IMR-90 (cell line): Measurements from ENCODE around the gene RAB8A. TPM values are rescaled to one million over a fixed set of nuclear protein-coding genes. Genes with fewer than 3 reads are reported as not detected.

Experiments
- ATAC-seq: fragments of 200-7000 bp; cut with Tn5 transposase; 2 replicates; pipeline ENCODE4 v1.9.1; 2020; ENCODE audit warnings: low read depth, mild to moderate bottlenecking, moderate library complexity
- BruUV-seq: library from RNA; stranded (reverse); fragments of 400-500 nt; replicated peaks from 2 replicates; lab custom pipeline; 2021; lab: Mats Ljungman, UMichigan
- CTCF ChIA-PET: fragments of 300-600 bp; formaldehyde crosslinking; extraction: SDS; loops from one replicate; lab custom pipeline; 2021; ENCODE audit warnings: antibody characterized with exemption; lab: Yijun Ruan, JAX
- POLR2A ChIA-PET: fragments of 300-600 bp; sonication (Branson Sonifier 250); formaldehyde crosslinking; loops from one replicate; lab custom pipeline; 2022; ENCODE audit warnings: antibody characterized with exemption; ENCODE audit not compliant: unreplicated experiment; lab: Charles Lee
- DNase-seq: peaks from one replicate; pipeline ENCODE4 v3.0.0; 2013
- H2AFZ ChIP-seq: replicated peaks from 2 replicates; pipeline ENCODE3; 2013; ENCODE audit warnings: low read length, mild to moderate bottlenecking; ENCODE audit not compliant: poor library complexity
- H2AK5ac ChIP-seq: 2 replicates; pipeline ENCODE4 v1.6.1; 2013; ENCODE audit warnings: low read depth, low read length, inconsistent platforms
- H2AK9ac ChIP-seq: replicated peaks from 2 replicates; pipeline ENCODE3; 2013; ENCODE audit warnings: mild to moderate bottlenecking, low read depth, low read length, moderate library complexity; ENCODE audit not compliant: poor library complexity
- H2BK120ac ChIP-seq: 2 replicates; pipeline ENCODE4 v1.6.1; 2013; ENCODE audit warnings: low read depth, low read length, inconsistent platforms
- H2BK15ac ChIP-seq: 3 replicates; pipeline ENCODE4 v1.6.1; 2013; ENCODE audit warnings: low read depth, low read length, inconsistent platforms
- H2BK20ac ChIP-seq: 2 replicates; pipeline ENCODE4 v1.6.1; 2013; ENCODE audit warnings: low read depth, mild to moderate bottlenecking, inconsistent platforms, low read length, moderate library complexity
- H2BK5ac ChIP-seq: 2 replicates; pipeline ENCODE4 v1.6.1; 2013; ENCODE audit warnings: mild to moderate bottlenecking, low read depth, low read length, inconsistent platforms; ENCODE audit not compliant: poor library complexity, severe bottlenecking
- H3K14ac ChIP-seq: replicated peaks from 2 replicates; pipeline ENCODE4 v1.6.1; 2013; ENCODE audit warnings: low read depth, low read length, inconsistent platforms
- H3K18ac ChIP-seq: 2 replicates; pipeline ENCODE4 v1.6.1; 2013; ENCODE audit warnings: low read depth, low read length, control low read depth
- H3K23ac ChIP-seq: 2 replicates; pipeline ENCODE4 v1.6.1; 2013; ENCODE audit warnings: low read depth, low read length, inconsistent platforms
- H3K27ac ChIP-seq: 2 replicates; pipeline ENCODE4 v1.5.1; 2013; ENCODE audit warnings: mild to moderate bottlenecking, control low read depth, low read length; ENCODE audit not compliant: insufficient read depth
- H3K27me3 ChIP-seq: 2 replicates; pipeline ENCODE4 v1.6.1; 2013; ENCODE audit warnings: low read length; ENCODE audit not compliant: control insufficient read depth, insufficient read depth
- H3K36me3 ChIP-seq: 2 replicates; pipeline ENCODE4 v1.6.1; 2013; ENCODE audit warnings: low read length, mixed read lengths; ENCODE audit not compliant: control insufficient read depth, insufficient read depth
- H3K4ac ChIP-seq: 2 replicates; pipeline ENCODE4 v1.6.1; 2013; ENCODE audit warnings: low read depth, low read length, inconsistent platforms
- H3K4me1 ChIP-seq: 2 replicates; pipeline ENCODE4 v1.6.1; 2013; ENCODE audit warnings: low read length, mixed read lengths; ENCODE audit not compliant: control insufficient read depth, insufficient read depth
- H3K4me2 ChIP-seq: 2 replicates; pipeline ENCODE4 v1.6.1; 2013; ENCODE audit warnings: low read depth, mild to moderate bottlenecking, control low read depth, low read length, moderate library complexity
- H3K4me3 ChIP-seq: 2 replicates; pipeline ENCODE4 v1.5.1; 2013; ENCODE audit warnings: low read depth, mild to moderate bottlenecking, control low read depth, low read length, moderate library complexity; ENCODE audit not compliant: insufficient read depth
- H3K56ac ChIP-seq: 2 replicates; pipeline ENCODE4 v1.6.1; 2013; ENCODE audit warnings: low read length, inconsistent platforms; ENCODE audit not compliant: insufficient read depth; ENCODE audit errors: extremely low read depth
- H3K79me1 ChIP-seq, 2 experiments: 2 replicates each; pipeline ENCODE4 v1.6.1; 2013; ENCODE audit warnings: low read length in 2 of 2, inconsistent platforms in 1 of 2, low read depth in 1 of 2
- H3K9ac ChIP-seq: 2 replicates; pipeline ENCODE4 v1.6.1; 2013; ENCODE audit warnings: low read depth, low read length, control low read depth
- H3K9me1 ChIP-seq: 2 replicates; pipeline ENCODE4 v1.6.1; 2013; ENCODE audit warnings: low read length, inconsistent platforms; ENCODE audit not compliant: insufficient read depth
- H3K9me3 ChIP-seq: 2 replicates; pipeline ENCODE4 v1.6.1; 2013; ENCODE audit warnings: low read length; ENCODE audit not compliant: control insufficient read depth, insufficient read depth
- H4K20me1 ChIP-seq: 2 replicates; pipeline ENCODE4 v1.6.1; 2013; ENCODE audit warnings: low read length, inconsistent platforms; ENCODE audit not compliant: insufficient read depth
- H4K5ac ChIP-seq: 2 replicates; pipeline ENCODE4 v1.6.1; 2013; ENCODE audit warnings: mild to moderate bottlenecking, low read depth, low read length, control low read depth
- H4K8ac ChIP-seq, 2 experiments: 2 replicates each; pipeline ENCODE4 v1.6.1; 2013; ENCODE audit warnings: low read depth in 2 of 2, low read length in 2 of 2, control low read depth in 1 of 2, inconsistent platforms in 1 of 2
- H4K91ac ChIP-seq: 2 replicates; pipeline ENCODE4 v1.6.1; 2013; ENCODE audit warnings: low read depth, low read length, inconsistent platforms; ENCODE audit not compliant: insufficient read depth
- BHLHE40 ChIP-seq: fragments of 150-350 bp; IDR thresholded peaks from 2 replicates; pipeline ENCODE4 v1.6.1; 2016; ENCODE audit warnings: mild to moderate bottlenecking, low read depth, low read length
- CEBPB ChIP-seq: IDR thresholded peaks from 2 replicates; pipeline ENCODE4 v1.6.1; 2012; ENCODE audit warnings: low read depth, low read length, improper control_type of control experiment
- CHD1 ChIP-seq: IDR thresholded peaks from 2 replicates; pipeline ENCODE4 v1.6.1; 2012; ENCODE audit warnings: low read depth, low read length, improper control_type of control experiment
- FOS ChIP-seq: fragments of 150-350 bp; IDR thresholded peaks from 2 replicates; pipeline ENCODE4 v1.6.1; 2016; ENCODE audit warnings: low read depth, low read length
- MAFK ChIP-seq: IDR thresholded peaks from 2 replicates; pipeline ENCODE4 v1.6.1; 2012; ENCODE audit warnings: low read depth, low read length, improper control_type of control experiment
- MAZ ChIP-seq: IDR thresholded peaks from 2 replicates; pipeline ENCODE4 v1.6.1; 2012; ENCODE audit warnings: low read depth, mild to moderate bottlenecking, low read length, improper control_type of control experiment, moderate library complexity, borderline replicate concordance
- MXI1 ChIP-seq: IDR thresholded peaks from 2 replicates; pipeline ENCODE4 v1.6.1; 2012; ENCODE audit warnings: low read depth, mild to moderate bottlenecking, low read length, moderate library complexity, borderline replicate concordance
- NFE2L2 ChIP-seq: fragments of 150-350 bp; IDR thresholded peaks from 2 replicates; pipeline ENCODE4 v1.6.1; 2016; ENCODE audit warnings: low read depth, mild to moderate bottlenecking, low read length
- POLR2A ChIP-seq: IDR thresholded peaks from 2 replicates; pipeline ENCODE4 v1.6.1; 2012; ENCODE audit warnings: mild to moderate bottlenecking, low read depth, low read length
- RAD21 ChIP-seq: IDR thresholded peaks from 2 replicates; pipeline ENCODE4 v1.6.1; 2012; ENCODE audit warnings: low read length, improper control_type of control experiment
- RCOR1 ChIP-seq: IDR thresholded peaks from 2 replicates; pipeline ENCODE4 v1.6.1; 2012; ENCODE audit warnings: mild to moderate bottlenecking, low read length, improper control_type of control experiment; ENCODE audit not compliant: insufficient replicate concordance
- RFX5 ChIP-seq: IDR thresholded peaks from 2 replicates; pipeline ENCODE4 v1.8.0; 2012; ENCODE audit warnings: low read depth, mild to moderate bottlenecking, low read length, moderate library complexity
- SMC3 ChIP-seq: fragments of 150-350 bp; IDR thresholded peaks from 2 replicates; pipeline ENCODE4 v1.6.1; 2016; ENCODE audit warnings: low read depth, mild to moderate bottlenecking, antibody characterized with exemption, low read length, moderate library complexity
- WGBS, 2 experiments: methylation state at CpG; one replicate each; pipeline versions ENCODE4 v1.1.5 to v1.1.7; 2013; ENCODE audit warnings: missing lambda C conversion rate in 2 of 2; ENCODE audit not compliant: insufficient read length in 1 of 2; ENCODE audit errors: extremely low coverage in 2 of 2; 5-methylcytosine and 5-hydroxymethylcytosine counted together
- dilution Hi-C: fragments of 300-500 bp; cut with HindIII; formaldehyde crosslinking; loops from one replicate; pipeline ENCODE4 v1.14.3; 2018; ENCODE audit warnings: low sequenced_read_pairs; ENCODE audit not compliant: unreplicated experiment
- in situ Hi-C: fragments of 300-500 bp; cut with MboI; formaldehyde crosslinking; loops from 3 replicates; pipeline ENCODE4 v1.14.3; 2019; ENCODE audit warnings: low sequenced_read_pairs, inconsistent platforms, mixed read lengths
- intact Hi-C: fragments of 100-400 bp; cut with micrococcal nuclease; formaldehyde crosslinking; loops from 2 replicates; pipeline ENCODE4 v1.10.0; 2022
- polyA plus RNA-seq, 3 experiments: library from polyadenylated mRNA; depleted of rRNA; stranded (reverse); fragments of >200 nt; gene quantifications; 2 replicates each; pipeline ENCODE4 v1.2.3, GENCODE V29; 2012; ENCODE audit warnings: low replicate concordance in 1 of 3
- total RNA-seq: library from RNA; depleted of rRNA; stranded (reverse); fragments of >200 nt; gene quantifications from 2 replicates; pipeline ENCODE4 v1.2.3, GENCODE V29; 2012
- TF ChIP-seq, protein P1 (sequence below): fragments of 150-350 bp; IDR thresholded peaks from 2 replicates; pipeline ENCODE4 v1.6.1; 2017; ENCODE audit warnings: mild to moderate bottlenecking, antibody characterized with exemption, low read length, low read depth
- TF ChIP-seq, protein P2 (sequence below): fragments of 150-350 bp; IDR thresholded peaks from 2 replicates; pipeline ENCODE4 v1.6.1; 2016; ENCODE audit warnings: low read depth, mild to moderate bottlenecking, low read length, moderate library complexity, borderline replicate concordance
- TF ChIP-seq, protein P3 (sequence below): conservative IDR thresholded peaks from 2 replicates; pipeline ENCODE4 v1.5.1; 2012; ENCODE audit warnings: mild to moderate bottlenecking, low read depth, low read length, improper control_type of control experiment

RAB8A gene
- total and polyA plus RNA-seq, 2 of the 4 experiments (the other 2 are of a cell fraction): 64.5 to 135 TPM

DNA sequence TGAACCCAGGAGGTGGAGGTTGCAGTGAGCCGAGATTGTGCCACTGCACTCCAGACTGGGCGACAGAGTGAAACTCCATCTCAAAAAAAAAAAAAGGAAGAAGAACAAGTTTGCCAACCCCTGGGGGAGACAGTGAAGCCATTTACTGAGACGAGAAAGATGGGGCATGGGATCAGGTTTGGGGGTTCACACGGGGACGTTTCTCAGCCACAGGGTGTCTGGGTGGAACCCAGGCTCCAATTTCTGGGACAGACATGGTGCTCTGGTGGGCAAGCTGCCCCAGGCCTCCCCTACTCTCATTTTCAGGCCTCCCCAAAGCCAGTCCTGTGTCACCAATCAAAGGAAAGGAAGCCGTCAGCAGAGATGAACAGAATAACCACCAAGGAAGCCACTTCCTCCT, 45.2 kb downstream of the RAB8A start:
- CTCF ChIA-PET: no interaction called here
- Histone ChIP-seq H4K8ac (no peak overlapping the region), H3K9me1 (peaks cover 8% of the 10 kb centered on the region), H3K36me3 (no peaks in the 10 kb centered on the region), H3K9me3 (no peaks in the 10 kb centered on the region), H3K27me3 (peaks cover 4% of the 10 kb centered on the region; the same call in 1 of the 2 replicates), H3K18ac (no peak overlapping the region), H2AFZ (no peak overlapping the region), H3K4me3 (no peak overlapping the region), H2BK120ac (no peak overlapping the region), H3K56ac (no peak overlapping the region), H3K4me1 (peaks cover 7% of the 10 kb centered on the region), H4K20me1 (no peaks in the 10 kb centered on the region), H3K4ac (no peak overlapping the region), H3K4me2 (no peak overlapping the region), H4K91ac (no peak overlapping the region), H3K9ac (no peak overlapping the region), H3K23ac (no peak overlapping the region), H3K27ac (no peak overlapping the region), H3K14ac (no peak overlapping the region), H2AK5ac (no peak overlapping the region), H4K5ac (no peak overlapping the region), H3K79me1 (no peaks in the 10 kb centered on the region), H2BK15ac (no peak overlapping the region), H2AK9ac (no peak overlapping the region), H2BK20ac (no peak overlapping the region), H2BK5ac (no peak overlapping the region)
- no CpG with 5 or more reads among the region's 6 CpGs for WGBS, 2 experiments
- BruUV-seq: no TSS peak
- dilution Hi-C loops: no loop called here
- TF ChIP-seq CHD1 (no peak), NFE2L2 (no peak), MXI1 (no peak), SMC3 (no peak), POLR2A (no peak), MAZ (no peak), FOS (no peak), RFX5 (no peak), RAD21 (no peak), BHLHE40 (no peak), RCOR1 (no peak), CEBPB (no peak), MAFK (no peak)
- TF ChIP-seq, protein P1, sequence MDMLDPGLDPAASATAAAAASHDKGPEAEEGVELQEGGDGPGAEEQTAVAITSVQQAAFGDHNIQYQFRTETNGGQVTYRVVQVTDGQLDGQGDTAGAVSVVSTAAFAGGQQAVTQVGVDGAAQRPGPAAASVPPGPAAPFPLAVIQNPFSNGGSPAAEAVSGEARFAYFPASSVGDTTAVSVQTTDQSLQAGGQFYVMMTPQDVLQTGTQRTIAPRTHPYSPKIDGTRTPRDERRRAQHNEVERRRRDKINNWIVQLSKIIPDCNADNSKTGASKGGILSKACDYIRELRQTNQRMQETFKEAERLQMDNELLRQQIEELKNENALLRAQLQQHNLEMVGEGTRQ: no peak
- TF ChIP-seq, protein P2, sequence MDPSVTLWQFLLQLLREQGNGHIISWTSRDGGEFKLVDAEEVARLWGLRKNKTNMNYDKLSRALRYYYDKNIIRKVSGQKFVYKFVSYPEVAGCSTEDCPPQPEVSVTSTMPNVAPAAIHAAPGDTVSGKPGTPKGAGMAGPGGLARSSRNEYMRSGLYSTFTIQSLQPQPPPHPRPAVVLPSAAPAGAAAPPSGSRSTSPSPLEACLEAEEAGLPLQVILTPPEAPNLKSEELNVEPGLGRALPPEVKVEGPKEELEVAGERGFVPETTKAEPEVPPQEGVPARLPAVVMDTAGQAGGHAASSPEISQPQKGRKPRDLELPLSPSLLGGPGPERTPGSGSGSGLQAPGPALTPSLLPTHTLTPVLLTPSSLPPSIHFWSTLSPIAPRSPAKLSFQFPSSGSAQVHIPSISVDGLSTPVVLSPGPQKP: no peak
- TF ChIP-seq, protein P3, sequence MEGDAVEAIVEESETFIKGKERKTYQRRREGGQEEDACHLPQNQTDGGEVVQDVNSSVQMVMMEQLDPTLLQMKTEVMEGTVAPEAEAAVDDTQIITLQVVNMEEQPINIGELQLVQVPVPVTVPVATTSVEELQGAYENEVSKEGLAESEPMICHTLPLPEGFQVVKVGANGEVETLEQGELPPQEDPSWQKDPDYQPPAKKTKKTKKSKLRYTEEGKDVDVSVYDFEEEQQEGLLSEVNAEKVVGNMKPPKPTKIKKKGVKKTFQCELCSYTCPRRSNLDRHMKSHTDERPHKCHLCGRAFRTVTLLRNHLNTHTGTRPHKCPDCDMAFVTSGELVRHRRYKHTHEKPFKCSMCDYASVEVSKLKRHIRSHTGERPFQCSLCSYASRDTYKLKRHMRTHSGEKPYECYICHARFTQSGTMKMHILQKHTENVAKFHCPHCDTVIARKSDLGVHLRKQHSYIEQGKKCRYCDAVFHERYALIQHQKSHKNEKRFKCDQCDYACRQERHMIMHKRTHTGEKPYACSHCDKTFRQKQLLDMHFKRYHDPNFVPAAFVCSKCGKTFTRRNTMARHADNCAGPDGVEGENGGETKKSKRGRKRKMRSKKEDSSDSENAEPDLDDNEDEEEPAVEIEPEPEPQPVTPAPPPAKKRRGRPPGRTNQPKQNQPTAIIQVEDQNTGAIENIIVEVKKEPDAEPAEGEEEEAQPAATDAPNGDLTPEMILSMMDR: no peak
- DNase-seq: no peak
- POLR2A ChIA-PET: no interaction called here
- intact Hi-C loops: no loop called here
- no peak for ATAC-seq
- in situ Hi-C loops: no loop called here
